ENCODE results near the gene VPS51. TPM values are rescaled to one million over a fixed set of nuclear protein-coding genes. Genes with fewer than 3 reads are reported as not detected.
A peak's percentile ranks its signal among the peaks of the same experiment; 100 is the strongest.

The VPS51 gene
- total and polyA plus RNA-seq, 9 of the 15 experiments (the other 6 are each of a cell fraction or from before 2014, with no cell fraction given) = 1.8 to 143 (median 46.8) TPM

DNA sequence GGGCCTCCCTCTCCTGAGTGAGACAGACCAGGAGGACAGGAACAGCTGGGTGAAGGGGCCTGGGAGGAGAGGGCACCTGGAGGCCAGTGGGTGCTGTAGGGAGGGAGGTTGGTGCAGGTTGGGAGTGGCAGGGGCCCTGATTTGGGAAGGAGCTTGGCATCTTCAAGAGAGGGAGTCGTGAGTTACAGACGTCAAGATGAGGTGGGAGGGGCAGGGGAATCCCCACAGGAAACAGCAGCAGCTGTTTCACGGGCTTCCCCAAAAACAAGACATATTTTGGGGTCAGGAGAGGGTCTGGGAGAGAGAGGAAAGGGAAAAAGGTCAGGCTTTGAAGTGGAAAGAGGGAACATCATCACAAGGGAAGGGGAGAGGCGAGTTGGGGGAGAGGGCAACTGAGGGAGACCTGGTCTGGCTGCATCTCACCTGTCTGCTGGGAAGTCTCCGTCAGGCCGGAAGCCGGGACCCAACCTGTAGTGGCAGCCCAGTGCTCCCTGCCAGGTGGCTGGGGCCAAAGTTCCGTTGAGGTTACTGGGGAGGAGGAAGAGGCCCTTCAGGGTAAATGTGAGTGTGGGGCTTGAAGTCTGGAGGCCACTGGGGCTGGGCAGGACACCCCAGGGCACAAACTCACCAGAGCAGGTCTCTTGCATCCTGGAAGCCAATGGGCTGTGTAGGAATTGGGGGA lies 42.0 kb upstream of the VPS51 start:
- CTCF ChIA-PET (ENCODE audit: low intra/inter-chr PET ratio) = no interaction called here
- H3K4me1 ChIP-seq (replicated peaks in 1 of 2; ENCODE audit: control insufficient read depth in 2 of 2, insufficient read depth in 2 of 2, low read length in 2 of 2) = peaks cover 0 to 20% of the 10 kb centered on the region in 2 experiments; a peak in 2 of 5 replicates
- no peaks in the 10 kb centered on the region for H4K20me1 ChIP-seq (replicated peaks; ENCODE audit: control insufficient read depth, insufficient read depth, low read length)
- POLR2A ChIA-PET = interaction anchor here (0.6 to 1.5 kb wide), 4 partner anchors 13 to 107 kb away, joined by 3 to 7 read pairs (median 4); partner anchors contain the start of gene SAC3D1
- in situ Hi-C loops (cut with MboI) = no loop called here
- no peaks in the 10 kb centered on the region for H3K9me1 ChIP-seq (ENCODE audit: control insufficient read depth, insufficient read depth, low read length)
- FAIRE-seq (no peak), ATAC-seq (no peak), DNase-seq (ENCODE audit: extremely low read depth in 1 of 4, low spot score in 3 of 4) (no peak)
- H3K36me3 ChIP-seq (ENCODE audit: control insufficient read depth, insufficient read depth, low read length) = no peaks in the 10 kb centered on the region
- H3K27me3 ChIP-seq (ENCODE audit: control insufficient read depth in 2 of 2, insufficient read depth in 2 of 2, low read length in 2 of 2) = no peaks in the 10 kb centered on the region; a peak in 2 of 5 replicates
- BruUV-seq (replicated peaks) = no TSS peak
- intact Hi-C loops (cut with micrococcal nuclease) = no loop called here
- H3K79me2 ChIP-seq (ENCODE audit: control insufficient read depth, insufficient read depth, low read length) = no peaks in the 10 kb centered on the region
- no peak overlapping the region for H3K27ac ChIP-seq (ENCODE audit: extremely low read depth, low read depth, low read length)
- WGBS (ENCODE audit: insufficient coverage, low coverage, missing lambda C conversion rate) = 51% methylated on average over 4 of the region's 8 CpGs
- H3K9ac ChIP-seq (ENCODE audit: insufficient read depth in 1 of 2, low read depth in 2 of 2, low read length in 2 of 2) = peak overlapping the region in 1 of 2 experiments; percentile 80; a peak in 2 of 4 replicates
- H2AFZ ChIP-seq (ENCODE audit: low read depth, low read length) = no peak overlapping the region
- TF ChIP-seq SREBF1 (IDR thresholded peaks at IDR 0.05; ENCODE audit: borderline replicate concordance, low read depth, low read length) = no peak
- TF ChIP-seq, protein P1, sequence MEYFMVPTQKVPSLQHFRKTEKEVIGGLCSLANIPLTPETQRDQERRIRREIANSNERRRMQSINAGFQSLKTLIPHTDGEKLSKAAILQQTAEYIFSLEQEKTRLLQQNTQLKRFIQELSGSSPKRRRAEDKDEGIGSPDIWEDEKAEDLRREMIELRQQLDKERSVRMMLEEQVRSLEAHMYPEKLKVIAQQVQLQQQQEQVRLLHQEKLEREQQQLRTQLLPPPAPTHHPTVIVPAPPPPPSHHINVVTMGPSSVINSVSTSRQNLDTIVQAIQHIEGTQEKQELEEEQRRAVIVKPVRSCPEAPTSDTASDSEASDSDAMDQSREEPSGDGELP (CRISPR knock-in tag; IDR thresholded peaks at IDR 0.05; ENCODE audit: borderline replicate concordance) = peak; percentile 13; the same call in 1 of the 2 replicates
- no peaks in the 10 kb centered on the region for H3K9me3 ChIP-seq (replicated peaks; ENCODE audit: control insufficient read depth, insufficient read depth, low read depth, low read length)
- no peak overlapping the region for H3K4me2 ChIP-seq (ENCODE audit: insufficient read depth, low read length)
- no peak overlapping the region for H3K4me3 ChIP-seq

DNA sequence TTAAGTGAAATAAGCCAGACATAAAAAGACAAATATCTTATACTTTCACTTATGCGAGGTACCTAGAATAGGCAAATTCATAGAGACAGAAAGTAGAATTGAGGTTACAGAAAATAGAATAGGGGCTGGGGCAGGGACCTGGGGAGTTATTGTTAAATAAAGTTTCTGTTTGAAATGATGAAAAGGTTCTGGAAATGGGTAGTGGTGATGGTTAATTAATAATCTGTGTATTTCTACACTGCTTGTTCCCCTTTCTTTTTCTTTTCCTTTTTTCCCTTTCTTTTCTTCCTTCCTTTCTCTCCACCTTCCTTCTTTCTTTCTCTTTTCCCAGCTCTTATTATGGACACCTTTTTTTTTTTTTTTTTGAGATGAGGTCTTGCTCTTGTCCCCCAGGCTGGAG lies 40.5 kb upstream of the VPS51 start:
- Histone ChIP-seq H3K9me1 (ENCODE audit: control insufficient read depth, insufficient read depth, low read length) (no peaks in the 10 kb centered on the region), H3K27me3 (ENCODE audit: control insufficient read depth in 2 of 2, insufficient read depth in 2 of 2, low read length in 2 of 2) (no peaks in the 10 kb centered on the region; a peak in 2 of 5 replicates), H3K9ac (ENCODE audit: insufficient read depth in 1 of 2, low read depth in 2 of 2, low read length in 2 of 2) (no peak overlapping the region), H3K4me2 (ENCODE audit: insufficient read depth, low read length) (no peak overlapping the region), H3K79me2 (ENCODE audit: control insufficient read depth, insufficient read depth, low read length) (no peaks in the 10 kb centered on the region), H3K4me3 (no peak overlapping the region), H4K20me1 (replicated peaks; ENCODE audit: control insufficient read depth, insufficient read depth, low read length) (no peaks in the 10 kb centered on the region), H3K36me3 (ENCODE audit: control insufficient read depth, insufficient read depth, low read length) (no peaks in the 10 kb centered on the region), H3K9me3 (replicated peaks; ENCODE audit: control insufficient read depth, insufficient read depth, low read depth, low read length) (no peaks in the 10 kb centered on the region), H2AFZ (ENCODE audit: low read depth, low read length) (no peak overlapping the region), H3K27ac (ENCODE audit: extremely low read depth, low read depth, low read length) (no peak overlapping the region), H3K4me1 (replicated peaks in 1 of 2; ENCODE audit: control insufficient read depth in 2 of 2, insufficient read depth in 2 of 2, low read length in 2 of 2) (peaks cover 8 to 27% of the 10 kb centered on the region in 2 experiments; a peak in 4 of 5 replicates)
- intact Hi-C loops (cut with micrococcal nuclease) = no loop called here
- in situ Hi-C loops (cut with MboI) = no loop called here
- ChIA-PET POLR2A (no interaction called here), CTCF (ENCODE audit: low intra/inter-chr PET ratio) (no interaction called here)
- ATAC-seq (no peak), DNase-seq (ENCODE audit: extremely low read depth in 1 of 4, low spot score in 3 of 4) (no peak), FAIRE-seq (no peak)
- WGBS (ENCODE audit: insufficient coverage, low coverage, missing lambda C conversion rate) = 6% methylated on average over 1 of the region's 1 CpG
- BruUV-seq (replicated peaks) = no TSS peak
- TF ChIP-seq, protein P2, sequence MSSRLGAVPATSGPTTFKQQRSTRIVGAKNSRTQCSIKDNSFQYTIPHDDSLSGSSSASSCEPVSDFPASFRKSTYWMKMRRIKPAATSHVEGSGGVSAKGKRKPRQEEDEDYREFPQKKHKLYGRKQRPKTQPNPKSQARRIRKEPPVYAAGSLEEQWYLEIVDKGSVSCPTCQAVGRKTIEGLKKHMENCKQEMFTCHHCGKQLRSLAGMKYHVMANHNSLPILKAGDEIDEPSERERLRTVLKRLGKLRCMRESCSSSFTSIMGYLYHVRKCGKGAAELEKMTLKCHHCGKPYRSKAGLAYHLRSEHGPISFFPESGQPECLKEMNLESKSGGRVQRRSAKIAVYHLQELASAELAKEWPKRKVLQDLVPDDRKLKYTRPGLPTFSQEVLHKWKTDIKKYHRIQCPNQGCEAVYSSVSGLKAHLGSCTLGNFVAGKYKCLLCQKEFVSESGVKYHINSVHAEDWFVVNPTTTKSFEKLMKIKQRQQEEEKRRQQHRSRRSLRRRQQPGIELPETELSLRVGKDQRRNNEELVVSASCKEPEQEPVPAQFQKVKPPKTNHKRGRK (tag; IDR thresholded peaks at IDR 0.05) = 0 out of 2 replicates have a peak, but pooled peaks have one; percentile 18
- TF ChIP-seq CEBPG (CRISPR knock-in tag; IDR thresholded peaks at IDR 0.05) = no peak
- TF ChIP-seq CEBPG (tag; conservative IDR thresholded peaks at IDR 0.05 in 1 of 2, IDR thresholded peaks at IDR 0.05 in 1 of 2) = no peak
- no peak for TF ChIP-seq JUNB (CRISPR knock-in tag; conservative IDR thresholded peaks at IDR 0.05)
- no peak for TF ChIP-seq STAT5B (CRISPR knock-in tag; IDR thresholded peaks at IDR 0.05)

All from K562 (cell line).